ENCODE results near the gene AP2B1.

DNA sequence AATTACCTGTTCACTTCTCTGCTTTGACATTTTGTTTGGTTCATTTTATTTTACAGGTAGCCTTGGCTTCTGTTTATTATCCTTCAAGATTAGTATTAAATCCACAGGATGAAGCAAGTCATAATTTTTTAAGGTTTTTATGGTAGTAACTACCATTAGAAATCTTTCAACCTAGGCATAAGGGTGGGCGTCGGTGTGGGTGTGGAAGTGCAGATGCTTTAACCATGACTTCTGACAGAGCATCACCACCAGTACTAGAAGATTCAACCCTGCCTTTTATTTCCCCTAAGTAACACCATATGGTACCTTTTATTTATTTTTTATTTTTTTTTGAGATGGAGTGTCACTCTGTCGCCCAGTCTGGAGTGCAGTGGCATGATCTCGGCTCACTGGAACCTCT is 22.7 kb downstream of the AP2B1 start:
- TF ChIP-seq, protein P1, sequence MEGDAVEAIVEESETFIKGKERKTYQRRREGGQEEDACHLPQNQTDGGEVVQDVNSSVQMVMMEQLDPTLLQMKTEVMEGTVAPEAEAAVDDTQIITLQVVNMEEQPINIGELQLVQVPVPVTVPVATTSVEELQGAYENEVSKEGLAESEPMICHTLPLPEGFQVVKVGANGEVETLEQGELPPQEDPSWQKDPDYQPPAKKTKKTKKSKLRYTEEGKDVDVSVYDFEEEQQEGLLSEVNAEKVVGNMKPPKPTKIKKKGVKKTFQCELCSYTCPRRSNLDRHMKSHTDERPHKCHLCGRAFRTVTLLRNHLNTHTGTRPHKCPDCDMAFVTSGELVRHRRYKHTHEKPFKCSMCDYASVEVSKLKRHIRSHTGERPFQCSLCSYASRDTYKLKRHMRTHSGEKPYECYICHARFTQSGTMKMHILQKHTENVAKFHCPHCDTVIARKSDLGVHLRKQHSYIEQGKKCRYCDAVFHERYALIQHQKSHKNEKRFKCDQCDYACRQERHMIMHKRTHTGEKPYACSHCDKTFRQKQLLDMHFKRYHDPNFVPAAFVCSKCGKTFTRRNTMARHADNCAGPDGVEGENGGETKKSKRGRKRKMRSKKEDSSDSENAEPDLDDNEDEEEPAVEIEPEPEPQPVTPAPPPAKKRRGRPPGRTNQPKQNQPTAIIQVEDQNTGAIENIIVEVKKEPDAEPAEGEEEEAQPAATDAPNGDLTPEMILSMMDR (IDR thresholded peaks at IDR 0.05), result no peak
- TF ChIP-seq FOXJ3 (CRISPR knock-in tag; IDR thresholded peaks at IDR 0.05) (no peak), GATA2 (CRISPR knock-in tag; IDR thresholded peaks at IDR 0.05) (no peak), EP300 (IDR thresholded peaks at IDR 0.05; ENCODE audit: borderline replicate concordance in 1 of 2, low read depth in 1 of 2, low read length in 1 of 2) (no peak), JUND (IDR thresholded peaks at IDR 0.05) (no peak)
